Neural cell (in vitro differentiated cells): ENCODE measurements around the gene CTAGE1. TPM values are rescaled to one million over a fixed set of nuclear protein-coding genes. Genes with fewer than 3 reads are reported as not detected.

Experiments used
- H2AFZ ChIP-seq: fragments of 200-600, 300-800 bp; sonication (generic), shearing (Covaris generic); 2 replicates; pipeline ENCODE4 v1.6.0; 2014; ENCODE audit warnings: low read depth, mild to moderate bottlenecking, antibody characterized with exemption, low read length, moderate library complexity
- H3F3A ChIP-seq: fragments of 200-600 bp; shearing (Covaris generic); 2 replicates; pipeline ENCODE4 v1.6.1; 2016; ENCODE audit warnings: mild to moderate bottlenecking, moderate library complexity, mixed read lengths, antibody characterized with exemption, low read length; ENCODE audit not compliant: insufficient read depth, poor library complexity, severe bottlenecking
- H3K27ac ChIP-seq: fragments of 200-600, 300-800 bp; sonication (generic), shearing (Covaris generic); 2 replicates; pipeline ENCODE4 v1.5.1; 2014; ENCODE audit warnings: mild to moderate bottlenecking, low read length, moderate library complexity
- H3K27me3 ChIP-seq: fragments of 300-800, 200-600 bp; sonication (generic), shearing (Covaris generic); 2 replicates; pipeline ENCODE4 v1.6.0; 2014; ENCODE audit warnings: mild to moderate bottlenecking, low read depth, low read length, moderate library complexity; ENCODE audit not compliant: insufficient read depth
- H3K36me3 ChIP-seq: fragments of 300-800, 200-600 bp; sonication (generic), shearing (Covaris generic); 2 replicates; pipeline ENCODE4 v1.5.1; 2014; ENCODE audit warnings: mild to moderate bottlenecking, antibody characterized with exemption, low read length, moderate library complexity; ENCODE audit not compliant: insufficient read depth
- H3K4me2 ChIP-seq: fragments of 300-800, 200-600 bp; sonication (generic), shearing (Covaris generic); 2 replicates; pipeline ENCODE4 v1.6.0; 2014; ENCODE audit warnings: mild to moderate bottlenecking, low read length
- H3K4me3 ChIP-seq: fragments of 300-800, 200-600 bp; sonication (generic), shearing (Covaris generic); 2 replicates; pipeline ENCODE4 v1.5.1; 2014; ENCODE audit warnings: mild to moderate bottlenecking, low read length, moderate library complexity
- H3K79me2 ChIP-seq: fragments of 200-600 bp; shearing (Covaris generic); replicated peaks from 2 replicates; pipeline ENCODE4 v1.6.0; 2014; ENCODE audit warnings: mild to moderate bottlenecking, low read length, moderate library complexity; ENCODE audit not compliant: insufficient read depth
- H3K9ac ChIP-seq: fragments of 300-800, 200-600 bp; sonication (generic), shearing (Covaris generic); 2 replicates; pipeline ENCODE4 v1.6.1; 2016; ENCODE audit warnings: mild to moderate bottlenecking, low read length, mixed read lengths
- H3K9me2 ChIP-seq: fragments of 200-600 bp; shearing (Covaris generic); 2 replicates; pipeline ENCODE4 v1.6.1; 2016; ENCODE audit warnings: mild to moderate bottlenecking, low read length, mixed read lengths; ENCODE audit not compliant: insufficient read depth
- H3K9me3 ChIP-seq: fragments of 200-600, 300-800 bp; sonication (generic), shearing (Covaris generic); 2 replicates; pipeline ENCODE4 v1.6.1; 2016; ENCODE audit warnings: mild to moderate bottlenecking, mixed run types, low read length, moderate library complexity, mixed read lengths
- H4K20me1 ChIP-seq: fragments of 200-600 bp; shearing (Covaris generic); 2 replicates; pipeline ENCODE4 v1.6.1; 2016; ENCODE audit warnings: mild to moderate bottlenecking, mixed run types; ENCODE audit not compliant: insufficient read depth
- CTCF ChIP-seq: fragments of 450-650 bp; IDR thresholded peaks from 2 replicates; pipeline ENCODE4 v1.5.1; 2014; ENCODE audit warnings: antibody characterized with exemption, mild to moderate bottlenecking, moderate library complexity; ENCODE audit not compliant: poor library complexity, severe bottlenecking
- EP300 ChIP-seq: fragments of 450-650 bp; conservative IDR thresholded peaks from 2 replicates; pipeline ENCODE4 v1.6.1; 2014; ENCODE audit warnings: antibody characterized with exemption, mild to moderate bottlenecking, moderate library complexity; ENCODE audit not compliant: poor library complexity, severe bottlenecking
- EZH2 ChIP-seq: fragments of 200-600, 300-800 bp; shearing (Covaris generic), sonication (generic); IDR thresholded peaks from 2 replicates; pipeline ENCODE4 v1.6.1; 2014; ENCODE audit warnings: antibody characterized with exemption, low read length, borderline replicate concordance, mild to moderate bottlenecking; ENCODE audit not compliant: insufficient read depth, poor library complexity, severe bottlenecking
- MXI1 ChIP-seq: fragments of 450-650 bp; conservative IDR thresholded peaks from 2 replicates; pipeline ENCODE4 v1.6.1; 2014; ENCODE audit warnings: antibody characterized with exemption, mild to moderate bottlenecking; ENCODE audit not compliant: poor library complexity, severe bottlenecking
- REST ChIP-seq: IDR thresholded peaks from 2 replicates; pipeline ENCODE4 v1.6.1; 2012; ENCODE audit warnings: borderline replicate concordance
- polyA minus RNA-seq: library from RNA; depleted of rRNA, polyadenylated mRNA; stranded (reverse); fragments of >200 nt; gene quantifications from 2 replicates; pipeline ENCODE4 v1.2.3, GENCODE V29; 2014
- polyA plus RNA-seq: library from polyadenylated mRNA; depleted of rRNA; stranded (reverse); fragments of >200 nt; gene quantifications from 2 replicates; pipeline ENCODE4 v1.2.3, GENCODE V29; 2014

CTAGE1 gene
- polyA plus RNA-seq (not detected in 2 replicates), polyA minus RNA-seq (not detected in 2 replicates)

- Histone ChIP-seq H3F3A (no peaks in the 10 kb centered on the region), H3K9me2 (no peaks in the 10 kb centered on the region), H2AFZ (no peak within 1 kb of the TSS), H3K36me3 (no peaks in the 10 kb centered on the region), H3K9me3 (no peaks in the 10 kb centered on the region), H3K27me3 (no peaks in the 10 kb centered on the region), H3K79me2 (no peaks in the 10 kb centered on the region), H3K4me2 (no peak within 1 kb of the TSS), H3K9ac (no peak within 1 kb of the TSS), H3K4me3 (no peak within 1 kb of the TSS), H4K20me1 (no peaks in the 10 kb centered on the region), H3K27ac (no peak within 1 kb of the TSS)
- no peak for TF ChIP-seq MXI1
- no peak for TF ChIP-seq EZH2
- no peak for TF ChIP-seq EP300
- no peak for TF ChIP-seq REST
These were observed at the start of gene CTAGE1 for GRCh38 chr18:22417496-22418188. Gene CTAGE1 (minus strand): TSS chr18:22417915. CDS start chr18:22417811, 104 bp downstream.

GRCh38 chr18:22466608-22467395 lies 49.1 kb upstream of the CTAGE1 start:
- Histone ChIP-seq H3F3A (no peaks in the 10 kb centered on the region), H3K9me2 (no peaks in the 10 kb centered on the region), H3K9ac (no peak overlapping the region), H2AFZ (no peak overlapping the region), H3K27ac (no peak overlapping the region), H3K4me3 (no peak overlapping the region), H3K9me3 (no peaks in the 10 kb centered on the region), H3K36me3 (no peaks in the 10 kb centered on the region), H3K79me2 (no peaks in the 10 kb centered on the region), H3K4me2 (no peak overlapping the region), H4K20me1 (no peaks in the 10 kb centered on the region), H3K27me3 (no peaks in the 10 kb centered on the region)
- TF ChIP-seq CTCF (no peak), EP300 (no peak)
